ENCODE results near the gene PLEKHF1.
"Not testable (repeated sequence)": the region's sequence is repeated elsewhere in the genome, so short reads cannot be mapped to it uniquely, and the experiment has no call there.

PLEKHF1 gene

GRCh38 chr19:29668746-29669609, 3.7 kb downstream of the PLEKHF1 start:
- H3K4me3 ChIP-seq (ENCODE audit: control insufficient read depth in 1 of 7, extremely low read depth in 1 of 7, insufficient read depth in 4 of 7, low read depth in 2 of 7, low read length in 6 of 7) = no peak overlapping the region
- no peaks in the 10 kb centered on the region for H3K27me3 ChIP-seq (replicated peaks in 2 of 5; ENCODE audit: control insufficient read depth in 4 of 5, insufficient read depth in 5 of 5, low read length in 4 of 5)
- H3K4me1 ChIP-seq (ENCODE audit: control extremely low read depth in 1 of 4, control insufficient read depth in 4 of 4, insufficient read depth in 4 of 4, low read length in 3 of 4) = peaks cover 6 to 75% (median 55%) of the 10 kb centered on the region in 4 experiments
- DNase-seq = peak; percentile 22 to 24 (median 23)
- no peaks in the 10 kb centered on the region for H3K9me3 ChIP-seq (ENCODE audit: control extremely low read depth in 1 of 5, control insufficient read depth in 4 of 5, insufficient read depth in 2 of 5, low read depth in 1 of 5, low read length in 4 of 5)
- peaks cover 0 to 5% (median 1%) of the 10 kb centered on the region in 4 experiments for H3K36me3 ChIP-seq (ENCODE audit: control insufficient read depth in 4 of 4, insufficient read depth in 4 of 4, low read length in 3 of 4)
- ChIA-PET CTCF (interaction anchor here (0.6 to 10.6 kb wide), 11 partner anchors 10 to 59 kb away, joined by 3 to 93 read pairs (median 4); partner anchors contain the start of gene POP4), POLR2A (no interaction called here)
- WGBS (ENCODE audit: insufficient coverage) = 88% methylated on average over 12 of the region's 13 CpGs
- no peak overlapping the region for H3K27ac ChIP-seq (ENCODE audit: insufficient read depth in 1 of 2, low read depth in 1 of 2, low read length in 2 of 2, poor library complexity in 1 of 2, severe bottlenecking in 2 of 2)

GRCh38 chr19:29670255-29670654, 5.0 kb downstream of the PLEKHF1 start:
- WGBS (ENCODE audit: insufficient coverage) = 100% methylated on average over 4 of the region's 5 CpGs
- CTCF ChIA-PET = no interaction called here
- Histone ChIP-seq H3K4me1 (ENCODE audit: control extremely low read depth in 1 of 4, control insufficient read depth in 4 of 4, insufficient read depth in 4 of 4, low read length in 3 of 4) (peaks cover 6 to 64% (median 50%) of the 10 kb centered on the region in 4 experiments), H3K9me3 (ENCODE audit: control extremely low read depth in 1 of 5, control insufficient read depth in 4 of 5, insufficient read depth in 2 of 5, low read depth in 1 of 5, low read length in 4 of 5) (no peaks in the 10 kb centered on the region), H3K27ac (ENCODE audit: insufficient read depth in 1 of 2, low read depth in 1 of 2, low read length in 2 of 2, poor library complexity in 1 of 2, severe bottlenecking in 2 of 2) (no peak overlapping the region), H3K4me3 (ENCODE audit: control insufficient read depth in 1 of 7, extremely low read depth in 1 of 7, insufficient read depth in 4 of 7, low read depth in 2 of 7, low read length in 6 of 7) (no peak overlapping the region), H3K27me3 (replicated peaks in 2 of 5; ENCODE audit: control insufficient read depth in 4 of 5, insufficient read depth in 5 of 5, low read length in 4 of 5) (no peaks in the 10 kb centered on the region), H3K36me3 (ENCODE audit: control insufficient read depth in 4 of 4, insufficient read depth in 4 of 4, low read length in 3 of 4) (peaks cover 0 to 17% (median 7%) of the 10 kb centered on the region in 4 experiments)
- POLR2A ChIA-PET = no interaction called here
- DNase-seq = no peak

GRCh38 chr19:29671026-29671392, 5.7 kb downstream of the PLEKHF1 start:
- H3K27ac ChIP-seq (ENCODE audit: insufficient read depth in 1 of 2, low read depth in 1 of 2, low read length in 2 of 2, poor library complexity in 1 of 2, severe bottlenecking in 2 of 2); DNase-seq; H3K27me3 ChIP-seq (replicated peaks in 2 of 5; ENCODE audit: control insufficient read depth in 4 of 5, insufficient read depth in 5 of 5, low read length in 4 of 5); H3K4me3 ChIP-seq (ENCODE audit: control insufficient read depth in 1 of 7, extremely low read depth in 1 of 7, insufficient read depth in 4 of 7, low read depth in 2 of 7, low read length in 6 of 7); POLR2A ChIA-PET; H3K9me3 ChIP-seq (ENCODE audit: control extremely low read depth in 1 of 5, control insufficient read depth in 4 of 5, insufficient read depth in 2 of 5, low read depth in 1 of 5, low read length in 4 of 5): not testable (repeated sequence)
- H3K4me1 ChIP-seq (ENCODE audit: control extremely low read depth in 1 of 4, control insufficient read depth in 4 of 4, insufficient read depth in 4 of 4, low read length in 3 of 4) = peaks cover 6 to 58% (median 43%) of the 10 kb centered on the region in 4 experiments
- WGBS (ENCODE audit: insufficient coverage) = 60% methylated on average over 1 of the region's 6 CpGs
- peaks cover 0 to 23% (median 11%) of the 10 kb centered on the region in 4 experiments for H3K36me3 ChIP-seq (ENCODE audit: control insufficient read depth in 4 of 4, insufficient read depth in 4 of 4, low read length in 3 of 4)
- CTCF ChIA-PET = interaction anchor here (0.8 to 2.3 kb wide), 7 partner anchors 8 to 51 kb away, joined by 3 to 9 read pairs (median 4); no protein-coding TSS in a partner anchor

- Histone ChIP-seq H3K4me1 (ENCODE audit: control extremely low read depth in 1 of 4, control insufficient read depth in 4 of 4, insufficient read depth in 4 of 4, low read length in 3 of 4) (peaks cover 6 to 52% (median 37%) of the 10 kb centered on the region in 4 experiments), H3K9me3 (ENCODE audit: control extremely low read depth in 1 of 5, control insufficient read depth in 4 of 5, insufficient read depth in 2 of 5, low read depth in 1 of 5, low read length in 4 of 5) (no peaks in the 10 kb centered on the region), H3K27me3 (replicated peaks in 2 of 5; ENCODE audit: control insufficient read depth in 4 of 5, insufficient read depth in 5 of 5, low read length in 4 of 5) (no peaks in the 10 kb centered on the region), H3K27ac (ENCODE audit: insufficient read depth in 1 of 2, low read depth in 1 of 2, low read length in 2 of 2, poor library complexity in 1 of 2, severe bottlenecking in 2 of 2) (no peak overlapping the region), H3K4me3 (ENCODE audit: control insufficient read depth in 1 of 7, extremely low read depth in 1 of 7, insufficient read depth in 4 of 7, low read depth in 2 of 7, low read length in 6 of 7) (peak overlapping the region in 1 of 7 experiments; percentile 25), H3K36me3 (ENCODE audit: control insufficient read depth in 4 of 4, insufficient read depth in 4 of 4, low read length in 3 of 4) (peaks cover 0 to 23% (median 12%) of the 10 kb centered on the region in 4 experiments)
- WGBS (ENCODE audit: insufficient coverage) = 36% methylated on average over 11 of the region's 12 CpGs
- ChIA-PET CTCF (interaction anchor here (0.7 to 2.3 kb wide), 12 partner anchors 9 to 60 kb away, joined by 3 to 9 read pairs (median 4); no protein-coding TSS in a partner anchor), POLR2A (interaction anchor here (0.9 to 1.1 kb wide), 2 partner anchors 50 to 65 kb away, joined by 3 to 5 read pairs; partner anchors contain the start of gene POP4)
- peak; percentile 44 to 89 (median 84) for DNase-seq
Measured at GRCh38 chr19:29671393-29672160, 6.3 kb downstream of the PLEKHF1 start.

GRCh38 chr19:29672319-29672932, 7.2 kb downstream of the PLEKHF1 start:
- Histone ChIP-seq H3K4me3 (ENCODE audit: control insufficient read depth in 1 of 7, extremely low read depth in 1 of 7, insufficient read depth in 4 of 7, low read depth in 2 of 7, low read length in 6 of 7) (no peak overlapping the region), H3K27me3 (replicated peaks in 2 of 5; ENCODE audit: control insufficient read depth in 4 of 5, insufficient read depth in 5 of 5, low read length in 4 of 5) (no peaks in the 10 kb centered on the region), H3K9me3 (ENCODE audit: control extremely low read depth in 1 of 5, control insufficient read depth in 4 of 5, insufficient read depth in 2 of 5, low read depth in 1 of 5, low read length in 4 of 5) (no peaks in the 10 kb centered on the region), H3K4me1 (ENCODE audit: control extremely low read depth in 1 of 4, control insufficient read depth in 4 of 4, insufficient read depth in 4 of 4, low read length in 3 of 4) (peaks cover 6 to 47% (median 29%) of the 10 kb centered on the region in 4 experiments), H3K36me3 (ENCODE audit: control insufficient read depth in 4 of 4, insufficient read depth in 4 of 4, low read length in 3 of 4) (peaks cover 0 to 28% (median 14%) of the 10 kb centered on the region in 4 experiments), H3K27ac (ENCODE audit: insufficient read depth in 1 of 2, low read depth in 1 of 2, low read length in 2 of 2, poor library complexity in 1 of 2, severe bottlenecking in 2 of 2) (peak overlapping the region in 1 of 2 experiments; percentile 34)
- DNase-seq = no peak
- ChIA-PET CTCF (interaction anchor here (0.7 to 2.3 kb wide), 12 partner anchors 9 to 63 kb away, joined by 3 to 9 read pairs (median 4); no protein-coding TSS in a partner anchor), POLR2A (interaction anchor here (0.6 to 1.1 kb wide), 3 partner anchors 49 to 75 kb away, joined by 3 to 7 read pairs (median 5); partner anchors contain the start of gene POP4)
- 89% methylated on average over 7 of the region's 8 CpGs for WGBS (ENCODE audit: insufficient coverage)

DNA sequence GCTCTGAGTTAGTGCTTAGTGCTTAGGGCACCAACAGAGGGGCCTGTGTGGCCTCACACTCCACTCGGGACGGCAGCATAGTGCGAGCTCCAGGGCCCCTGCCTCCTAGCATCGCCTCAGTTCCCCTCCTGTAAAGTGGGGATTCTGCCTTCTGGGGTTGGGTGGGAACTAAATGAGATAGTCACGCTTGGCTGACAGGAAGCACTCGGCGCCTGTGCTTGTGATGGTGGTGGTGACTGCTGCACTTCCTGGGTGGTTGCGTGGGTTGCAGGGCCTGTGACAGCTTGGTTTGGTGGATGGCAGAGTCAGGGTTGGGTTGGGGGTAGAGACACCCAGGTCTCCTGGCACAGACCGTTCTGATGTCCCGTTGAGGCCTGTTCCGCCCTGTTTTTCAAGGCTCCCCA, 7.7 kb downstream of the PLEKHF1 start:
- H3K27ac ChIP-seq (ENCODE audit: insufficient read depth in 1 of 2, low read depth in 1 of 2, low read length in 2 of 2, poor library complexity in 1 of 2, severe bottlenecking in 2 of 2) = peak overlapping the region in 1 of 2 experiments; percentile 34
- H3K36me3 ChIP-seq (ENCODE audit: control insufficient read depth in 4 of 4, insufficient read depth in 4 of 4, low read length in 3 of 4) = peaks cover 0 to 28% (median 14%) of the 10 kb centered on the region in 4 experiments
- peak in 2 of 3 donors; percentile 14 to 19 for DNase-seq
- no peak overlapping the region for H3K4me3 ChIP-seq (ENCODE audit: control insufficient read depth in 1 of 7, extremely low read depth in 1 of 7, insufficient read depth in 4 of 7, low read depth in 2 of 7, low read length in 6 of 7)
- no peaks in the 10 kb centered on the region for H3K9me3 ChIP-seq (ENCODE audit: control extremely low read depth in 1 of 5, control insufficient read depth in 4 of 5, insufficient read depth in 2 of 5, low read depth in 1 of 5, low read length in 4 of 5)
- no peaks in the 10 kb centered on the region for H3K27me3 ChIP-seq (replicated peaks in 2 of 5; ENCODE audit: control insufficient read depth in 4 of 5, insufficient read depth in 5 of 5, low read length in 4 of 5)
- peaks cover 6 to 43% (median 25%) of the 10 kb centered on the region in 4 experiments for H3K4me1 ChIP-seq (ENCODE audit: control extremely low read depth in 1 of 4, control insufficient read depth in 4 of 4, insufficient read depth in 4 of 4, low read length in 3 of 4)
- WGBS (ENCODE audit: insufficient coverage) = 82% methylated on average over 9 of the region's 11 CpGs
- ChIA-PET CTCF (interaction anchor here (1.1 to 2.3 kb wide), 7 partner anchors 9 to 63 kb away, joined by 4 to 9 read pairs (median 4); no protein-coding TSS in a partner anchor), POLR2A (interaction anchor here (0.6 kb wide), 1 partner anchor 76 kb away, joined by 7 read pairs; no protein-coding TSS in a partner anchor)
